ENCODE measurements around the gene B3GNT7.
"Not testable (repeated sequence)": the region's sequence is repeated elsewhere in the genome, so short reads cannot be mapped to it uniquely, and the experiment has no call there.

Gene B3GNT7

DNA sequence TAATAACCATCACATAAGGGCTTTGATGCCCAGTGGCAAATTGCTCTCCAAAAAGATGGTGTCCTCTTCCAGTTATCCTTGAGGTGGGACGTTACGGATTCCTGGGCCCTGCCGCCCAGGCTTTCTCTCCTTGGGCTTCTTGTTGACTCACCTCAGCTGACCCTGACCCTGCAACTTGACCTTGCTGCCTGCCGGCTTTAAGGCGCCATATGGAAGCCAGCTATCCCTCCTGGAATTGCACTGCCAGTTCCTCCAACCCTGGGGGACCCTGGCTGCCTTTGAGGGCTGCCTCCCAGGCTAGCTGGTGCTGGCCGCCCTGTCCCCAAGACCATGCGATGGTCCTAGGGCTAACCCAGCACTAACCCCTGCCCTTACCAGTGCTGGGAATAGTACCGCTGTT lies 28.3 kb upstream of the B3GNT7 start:
- H3K9me3 ChIP-seq (ENCODE audit: control insufficient read depth, low read length), result no peaks in the 10 kb centered on the region
- H3K27ac ChIP-seq (ENCODE audit: low read depth, low read length, severe bottlenecking), result no peak overlapping the region
- no peak overlapping the region for H3K4me3 ChIP-seq (ENCODE audit: extremely low read depth, insufficient read depth, low read length, poor library complexity, severe bottlenecking)
- 92 to 95% methylated on average over 7 to 8 of the region's 8 CpGs for WGBS, 2 experiments (ENCODE audit: insufficient coverage in 2 of 2)
- no peaks in the 10 kb centered on the region for H3K36me3 ChIP-seq (ENCODE audit: control insufficient read depth, insufficient read depth, low read length)
- H3K4me1 ChIP-seq (ENCODE audit: control insufficient read depth, insufficient read depth, low read length, poor library complexity, severe bottlenecking), result peaks cover 19% of the 10 kb centered on the region

DNA sequence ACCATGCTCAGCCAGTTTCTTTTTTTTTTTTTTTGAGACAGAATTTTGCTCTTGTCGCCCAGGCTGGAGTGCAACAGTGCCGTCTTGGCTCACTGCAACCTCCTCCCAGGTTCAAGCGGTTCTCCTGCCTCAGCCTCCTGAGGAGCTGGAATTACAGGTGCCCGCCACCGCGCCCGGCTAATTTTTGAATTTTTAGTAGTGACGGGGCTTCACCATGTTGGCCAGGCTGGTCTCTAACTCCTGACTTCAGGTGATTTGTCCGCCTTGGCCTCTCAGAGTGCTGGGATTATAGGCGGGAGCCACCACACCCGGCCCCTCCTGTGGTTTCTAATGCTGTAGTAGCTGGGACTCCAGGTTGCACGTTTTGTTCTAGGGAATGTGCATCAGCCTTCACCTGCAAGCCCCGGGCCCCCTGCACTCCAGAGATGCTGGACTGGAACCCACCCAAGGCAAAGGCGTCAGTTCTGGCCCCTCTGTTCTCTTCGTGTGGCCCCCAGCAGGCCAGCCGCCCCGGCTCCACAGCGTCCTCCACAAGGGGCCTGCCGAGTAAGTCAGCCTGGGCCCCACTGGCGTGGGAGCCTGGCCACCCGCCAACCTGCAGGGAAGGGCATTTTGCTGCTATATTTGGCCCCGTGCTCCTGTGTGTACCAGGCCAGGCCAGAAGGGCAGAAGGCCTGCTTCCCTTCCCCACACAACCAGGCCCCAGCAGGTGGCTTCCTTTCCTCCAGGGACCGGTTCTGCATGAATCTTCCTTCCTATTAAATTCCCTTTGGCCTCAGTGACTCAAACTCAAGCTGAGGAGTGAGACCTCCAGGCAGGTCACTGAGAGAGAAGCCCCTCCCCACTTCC lies 25.7 kb upstream of the B3GNT7 start:
- Histone ChIP-seq H3K36me3 (ENCODE audit: control insufficient read depth, insufficient read depth, low read length) (no peaks in the 10 kb centered on the region), H3K27ac (ENCODE audit: low read depth, low read length, severe bottlenecking) (no peak overlapping the region), H3K4me3 (ENCODE audit: extremely low read depth, insufficient read depth, low read length, poor library complexity, severe bottlenecking) (no peak overlapping the region), H3K4me1 (ENCODE audit: control insufficient read depth, insufficient read depth, low read length, poor library complexity, severe bottlenecking) (peaks cover 12% of the 10 kb centered on the region), H3K9me3 (ENCODE audit: control insufficient read depth, low read length) (no peaks in the 10 kb centered on the region)
- WGBS, 2 experiments (ENCODE audit: insufficient coverage in 2 of 2), result 82 to 85% methylated on average over 23 of the region's 23 CpGs

DNA sequence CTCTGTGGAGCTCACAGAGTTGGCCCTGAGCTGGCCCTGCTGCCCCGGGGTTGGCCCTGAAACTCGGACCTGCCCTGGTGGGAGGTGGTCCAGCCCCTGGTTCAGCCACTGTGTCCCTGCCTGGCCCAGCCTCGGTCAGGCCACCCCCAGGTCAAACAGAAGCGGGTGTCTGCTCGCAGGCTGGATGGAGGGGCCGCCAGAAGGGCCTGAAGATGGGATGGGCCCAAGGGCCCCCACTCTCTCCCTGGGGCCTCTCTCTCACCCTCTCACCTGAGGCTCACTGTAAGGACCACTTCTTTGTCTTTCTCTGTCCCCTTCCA lies 25.1 kb upstream of the B3GNT7 start:
- no peaks in the 10 kb centered on the region for H3K36me3 ChIP-seq (ENCODE audit: control insufficient read depth, insufficient read depth, low read length)
- no peaks in the 10 kb centered on the region for H3K9me3 ChIP-seq (ENCODE audit: control insufficient read depth, low read length)
- peaks cover 7% of the 10 kb centered on the region for H3K4me1 ChIP-seq (ENCODE audit: control insufficient read depth, insufficient read depth, low read length, poor library complexity, severe bottlenecking)
- H3K27ac ChIP-seq (ENCODE audit: low read depth, low read length, severe bottlenecking), result no peak overlapping the region
- no peak overlapping the region for H3K4me3 ChIP-seq (ENCODE audit: extremely low read depth, insufficient read depth, low read length, poor library complexity, severe bottlenecking)
- WGBS, 2 experiments (ENCODE audit: insufficient coverage in 2 of 2), result 62 to 75% methylated on average over 4 to 6 of the region's 6 CpGs

- H3K4me1 ChIP-seq (ENCODE audit: control insufficient read depth, insufficient read depth, low read length, poor library complexity, severe bottlenecking), result peaks cover 2% of the 10 kb centered on the region
- H3K9me3 ChIP-seq (ENCODE audit: control insufficient read depth, low read length), result no peaks in the 10 kb centered on the region
- 69 to 70% methylated on average over 9 to 18 of the region's 21 CpGs for WGBS, 2 experiments (ENCODE audit: insufficient coverage in 2 of 2)
- H3K4me3 ChIP-seq (ENCODE audit: extremely low read depth, insufficient read depth, low read length, poor library complexity, severe bottlenecking), result no peak overlapping the region
- H3K27ac ChIP-seq (ENCODE audit: low read depth, low read length, severe bottlenecking), result no peak overlapping the region
- no peaks in the 10 kb centered on the region for H3K36me3 ChIP-seq (ENCODE audit: control insufficient read depth, insufficient read depth, low read length)
Observed at GRCh38 chr2:231370749-231371429, 24.6 kb upstream of the B3GNT7 start.

DNA sequence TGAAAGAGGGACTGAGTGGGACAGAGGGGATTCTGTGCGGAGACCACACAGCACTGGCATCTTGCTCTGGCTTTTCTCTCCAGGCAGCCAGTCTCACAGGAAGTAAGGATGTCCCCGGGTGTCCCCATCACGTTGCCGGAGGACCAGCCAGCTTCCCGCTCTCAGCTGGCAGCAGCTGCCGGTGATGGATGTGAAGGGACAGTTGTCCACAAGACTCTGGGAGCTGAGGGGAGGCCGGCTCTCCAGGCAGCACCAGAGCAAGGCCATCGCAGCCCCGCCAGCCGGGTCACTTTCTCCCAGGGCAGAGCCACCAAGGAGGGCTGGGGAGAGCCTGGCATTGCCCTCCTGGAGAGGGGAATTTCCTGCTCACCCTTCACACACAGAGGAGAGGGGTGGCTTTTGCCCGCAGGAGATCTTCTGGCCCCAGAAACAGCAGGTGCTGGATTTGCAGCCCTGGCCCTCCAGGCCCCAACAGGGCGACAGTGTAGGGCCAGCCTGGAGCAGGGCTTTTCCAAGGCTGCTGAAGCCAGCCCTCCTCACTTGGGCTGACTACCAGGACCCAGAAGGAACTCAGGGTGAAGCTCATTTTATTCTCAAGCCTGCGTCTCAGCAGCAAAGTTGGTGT lies 24.0 kb upstream of the B3GNT7 start:
- no peak overlapping the region for H3K4me3 ChIP-seq (ENCODE audit: extremely low read depth, insufficient read depth, low read length, poor library complexity, severe bottlenecking)
- H3K4me1 ChIP-seq (ENCODE audit: control insufficient read depth, insufficient read depth, low read length, poor library complexity, severe bottlenecking), result no peaks in the 10 kb centered on the region
- H3K27ac ChIP-seq (ENCODE audit: low read depth, low read length, severe bottlenecking), result no peak overlapping the region
- H3K36me3 ChIP-seq (ENCODE audit: control insufficient read depth, insufficient read depth, low read length), result no peaks in the 10 kb centered on the region
- H3K9me3 ChIP-seq (ENCODE audit: control insufficient read depth, low read length), result no peaks in the 10 kb centered on the region
- WGBS, 2 experiments (ENCODE audit: insufficient coverage in 2 of 2), result 85 to 92% methylated on average over 9 to 10 of the region's 13 CpGs

- no peaks in the 10 kb centered on the region for H3K9me3 ChIP-seq (ENCODE audit: control insufficient read depth, low read length)
- no peak overlapping the region for H3K27ac ChIP-seq (ENCODE audit: low read depth, low read length, severe bottlenecking)
- H3K4me3 ChIP-seq (ENCODE audit: extremely low read depth, insufficient read depth, low read length, poor library complexity, severe bottlenecking), result no peak overlapping the region
- 96 to 98% methylated on average over 3 to 7 of the region's 7 CpGs for WGBS, 2 experiments (ENCODE audit: insufficient coverage in 2 of 2)
- H3K36me3 ChIP-seq (ENCODE audit: control insufficient read depth, insufficient read depth, low read length), result no peaks in the 10 kb centered on the region
- no peaks in the 10 kb centered on the region for H3K4me1 ChIP-seq (ENCODE audit: control insufficient read depth, insufficient read depth, low read length, poor library complexity, severe bottlenecking)
Observed at GRCh38 chr2:231372326-231372725, 23.2 kb upstream of the B3GNT7 start.

- no peaks in the 10 kb centered on the region for H3K36me3 ChIP-seq (ENCODE audit: control insufficient read depth, insufficient read depth, low read length)
- peaks cover 4% of the 10 kb centered on the region for H3K4me1 ChIP-seq (ENCODE audit: control insufficient read depth, insufficient read depth, low read length, poor library complexity, severe bottlenecking)
- 92 to 98% methylated on average over 5 of the region's 8 CpGs for WGBS, 2 experiments (ENCODE audit: insufficient coverage in 2 of 2)
- no peak overlapping the region for H3K4me3 ChIP-seq (ENCODE audit: extremely low read depth, insufficient read depth, low read length, poor library complexity, severe bottlenecking)
- no peaks in the 10 kb centered on the region for H3K9me3 ChIP-seq (ENCODE audit: control insufficient read depth, low read length)
- H3K27ac ChIP-seq (ENCODE audit: low read depth, low read length, severe bottlenecking), result no peak overlapping the region
Observed at GRCh38 chr2:231373184-231373583, 22.3 kb upstream of the B3GNT7 start.

- no peaks in the 10 kb centered on the region for H3K36me3 ChIP-seq (ENCODE audit: control insufficient read depth, insufficient read depth, low read length)
- 90 to 96% methylated on average over 3 to 7 of the region's 9 CpGs for WGBS, 2 experiments (ENCODE audit: insufficient coverage in 2 of 2)
- no peak overlapping the region for H3K27ac ChIP-seq (ENCODE audit: low read depth, low read length, severe bottlenecking)
Observed at GRCh38 chr2:231373786-231374349, 21.6 kb upstream of the B3GNT7 start.

DNA sequence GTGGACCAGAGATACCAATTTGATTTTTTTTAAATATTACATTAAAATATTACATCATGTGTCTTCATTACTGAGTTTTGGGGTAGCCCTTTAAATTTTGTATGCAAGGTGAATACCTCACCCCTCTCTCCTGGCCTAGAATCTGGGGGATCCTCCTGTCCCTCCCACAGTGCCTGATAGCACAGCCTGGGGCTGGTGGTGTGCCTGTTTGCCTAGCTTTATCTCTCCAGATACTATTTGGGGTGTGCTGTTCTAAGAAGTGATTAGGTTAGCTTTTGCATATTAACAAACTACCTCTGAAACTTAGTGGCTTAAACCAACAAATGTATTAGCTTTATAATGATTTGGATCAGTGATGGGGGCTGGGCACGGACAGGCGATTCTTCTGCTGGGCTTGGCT lies 20.7 kb upstream of the B3GNT7 start:
- 94% methylated on average over 2 of the region's 2 CpGs; no CpG with 5 or more reads in 1 of the 2 experiments for WGBS, 2 experiments (ENCODE audit: insufficient coverage in 2 of 2)
- Histone ChIP-seq H3K9me3 (ENCODE audit: control insufficient read depth, low read length) (no peaks in the 10 kb centered on the region), H3K36me3 (ENCODE audit: control insufficient read depth, insufficient read depth, low read length) (no peaks in the 10 kb centered on the region), H3K4me3 (ENCODE audit: extremely low read depth, insufficient read depth, low read length, poor library complexity, severe bottlenecking) (no peak overlapping the region), H3K4me1 (ENCODE audit: control insufficient read depth, insufficient read depth, low read length, poor library complexity, severe bottlenecking) (peaks cover 12% of the 10 kb centered on the region), H3K27ac (ENCODE audit: low read depth, low read length, severe bottlenecking) (no peak overlapping the region)

More at GRCh38 chr2:231373786-231374349, 21.6 kb upstream of the B3GNT7 start:
- no peak overlapping the region for H3K4me3 ChIP-seq (ENCODE audit: extremely low read depth, insufficient read depth, low read length, poor library complexity, severe bottlenecking)
- H3K4me1 ChIP-seq (ENCODE audit: control insufficient read depth, insufficient read depth, low read length, poor library complexity, severe bottlenecking), result peaks cover 8% of the 10 kb centered on the region
- no peaks in the 10 kb centered on the region for H3K9me3 ChIP-seq (ENCODE audit: control insufficient read depth, low read length)

DNA sequence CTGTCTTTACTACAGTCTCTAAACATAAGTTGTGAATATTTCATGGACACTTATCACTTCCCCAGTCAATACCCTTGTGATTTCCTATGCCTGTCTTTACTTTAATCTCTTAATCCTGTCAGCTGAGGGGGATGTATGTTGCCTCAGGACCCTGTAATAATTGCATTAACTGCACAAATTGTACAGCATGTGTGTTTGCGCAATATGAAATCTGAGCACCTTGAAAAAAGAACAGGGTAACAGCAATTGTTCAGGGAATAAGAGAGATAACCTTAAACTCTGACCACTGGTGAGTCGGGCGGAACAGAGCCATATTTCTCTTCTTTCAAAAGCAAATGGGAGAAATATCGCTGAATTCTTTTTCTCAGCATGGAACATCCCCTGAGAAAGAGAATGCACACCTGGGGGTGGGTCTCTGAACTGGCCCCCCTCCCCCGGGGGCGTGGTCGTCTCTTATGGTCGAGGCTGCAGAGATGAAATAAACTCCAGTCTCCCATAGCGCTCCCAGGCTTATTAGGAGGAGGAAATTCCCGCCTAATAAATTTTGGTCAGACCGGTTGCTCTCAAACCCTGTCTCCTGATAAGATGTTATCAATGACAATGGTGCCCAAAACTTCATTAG lies 19.4 kb upstream of the B3GNT7 start:
- WGBS, 2 experiments (ENCODE audit: insufficient coverage in 2 of 2), result 28 to 37% methylated on average over 6 to 9 of the region's 11 CpGs
- H3K9me3 ChIP-seq (ENCODE audit: control insufficient read depth, low read length), result not testable (repeated sequence)

More for the DNA sequence above, 19.4 kb upstream of the B3GNT7 start:
- H3K36me3 ChIP-seq (ENCODE audit: control insufficient read depth, insufficient read depth, low read length); H3K4me3 ChIP-seq (ENCODE audit: extremely low read depth, insufficient read depth, low read length, poor library complexity, severe bottlenecking); H3K27ac ChIP-seq (ENCODE audit: low read depth, low read length, severe bottlenecking): not testable (repeated sequence)
- H3K4me1 ChIP-seq (ENCODE audit: control insufficient read depth, insufficient read depth, low read length, poor library complexity, severe bottlenecking), result peaks cover 15% of the 10 kb centered on the region

Data from mesodermal cell (in vitro differentiated cells).